Activated gamma-delta T cell treated with Interleukin-2 at 50 U/mL for 16 hours (primary cell): ENCODE results near the gene SPINK5.

Source experiments
- DNase-seq: peaks from one replicate; pipeline ENCODE4 v3.0.0-alpha.2; 2020

Gene SPINK5

GRCh38 chr5:148091991-148092964, 28.5 kb downstream of the SPINK5 start:
- no peak for DNase-seq

DNA sequence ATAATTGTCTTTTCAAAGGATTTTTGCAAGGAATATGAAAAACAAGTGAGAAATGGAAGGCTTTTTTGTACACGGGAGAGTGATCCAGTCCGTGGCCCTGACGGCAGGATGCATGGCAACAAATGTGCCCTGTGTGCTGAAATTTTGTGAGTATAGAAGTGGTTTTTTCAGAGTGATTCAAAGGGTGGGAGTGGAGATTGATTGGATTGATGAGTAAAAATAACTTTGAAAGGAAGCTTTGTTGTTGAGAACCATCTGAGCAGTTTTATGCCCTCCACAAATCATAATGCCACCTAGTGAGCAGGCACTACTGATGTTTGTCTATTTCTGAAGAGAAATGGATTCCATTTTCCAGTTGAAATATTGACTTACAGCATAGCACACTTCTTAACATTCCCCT, 30.6 kb downstream of the SPINK5 start:
- DNase-seq = no peak

DNA sequence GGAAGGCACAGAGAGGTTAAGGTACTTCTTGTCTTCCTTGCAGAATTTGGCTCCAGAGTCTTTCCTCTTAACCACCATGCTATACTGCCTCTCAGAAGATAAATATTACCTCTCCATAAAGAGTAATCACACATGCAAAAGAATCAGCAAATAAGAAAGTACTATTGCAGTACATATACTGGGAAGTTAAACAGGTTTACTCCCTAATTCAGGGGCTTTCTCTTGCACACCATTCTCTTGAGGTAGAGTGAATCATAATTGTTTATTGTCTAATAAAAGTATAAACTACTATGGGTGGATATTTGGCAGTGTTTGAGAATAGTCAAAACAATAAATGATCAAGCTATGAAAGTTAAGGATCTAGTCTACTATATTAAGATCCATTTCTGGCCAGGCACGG, 40.4 kb downstream of the SPINK5 start:
- DNase-seq = no peak

GRCh38 chr5:148107608-148108007, 43.8 kb downstream of the SPINK5 start:
- DNase-seq = no peak

DNA sequence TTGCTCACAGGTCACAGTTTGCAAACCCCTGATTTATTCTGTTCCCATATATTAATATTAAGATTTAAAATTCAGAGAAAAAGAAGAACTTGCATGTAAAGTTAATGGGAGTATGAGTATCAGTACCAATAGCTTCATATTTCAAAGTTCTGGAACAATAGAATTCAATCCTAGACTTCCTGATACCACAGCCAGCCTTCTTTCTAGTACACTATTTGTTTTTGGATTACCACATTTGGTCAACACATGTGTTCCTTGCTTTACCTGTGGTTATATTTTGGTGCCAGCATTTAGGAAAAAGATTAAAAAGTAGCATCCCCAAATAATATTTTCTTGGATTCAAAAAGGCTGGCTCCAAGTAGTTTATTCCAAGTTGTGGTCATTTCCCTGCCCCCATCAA, 49.5 kb downstream of the SPINK5 start:
- no peak for DNase-seq

- no peak for DNase-seq
Measured at GRCh38 chr5:148120317-148120716, 56.5 kb downstream of the SPINK5 start.

GRCh38 chr5:148125641-148126040, 61.9 kb downstream of the SPINK5 start:
- no peak for DNase-seq

- no peak for DNase-seq
Measured at GRCh38 chr5:148135091-148136048, 71.6 kb downstream of the SPINK5 start.

- DNase-seq = no peak
Measured at GRCh38 chr5:148140846-148141245, 77.1 kb downstream of the SPINK5 start.

DNA sequence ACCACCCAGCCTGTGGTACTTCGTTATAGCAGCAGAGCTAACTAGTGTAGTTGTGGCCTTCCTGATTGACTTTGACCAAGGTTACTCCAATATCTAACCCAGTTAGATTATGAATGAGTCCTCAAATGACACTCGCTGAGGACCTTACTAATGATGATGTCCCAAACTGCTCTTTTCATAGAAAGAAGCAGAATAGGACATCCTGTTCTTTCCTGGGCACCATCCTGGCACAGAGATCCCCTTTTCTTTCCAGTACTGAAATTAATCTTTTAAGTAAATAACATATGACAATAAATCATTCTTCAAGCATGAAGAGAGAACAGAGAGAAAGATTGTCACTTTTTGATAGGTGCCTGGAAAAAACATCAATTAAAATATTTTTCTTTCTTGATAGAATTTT, 77.9 kb downstream of the SPINK5 start:
- no peak for DNase-seq

- DNase-seq = no peak
Measured at GRCh38 chr5:148145916-148146315, 82.1 kb downstream of the SPINK5 start.

GRCh38 chr5:148146487-148146886, 82.7 kb downstream of the SPINK5 start:
- DNase-seq = no peak

GRCh38 chr5:148147415-148147814, 83.6 kb downstream of the SPINK5 start:
- DNase-seq = no peak

- no peak for DNase-seq
Measured at GRCh38 chr5:148151872-148152271, 88.1 kb downstream of the SPINK5 start.

DNA sequence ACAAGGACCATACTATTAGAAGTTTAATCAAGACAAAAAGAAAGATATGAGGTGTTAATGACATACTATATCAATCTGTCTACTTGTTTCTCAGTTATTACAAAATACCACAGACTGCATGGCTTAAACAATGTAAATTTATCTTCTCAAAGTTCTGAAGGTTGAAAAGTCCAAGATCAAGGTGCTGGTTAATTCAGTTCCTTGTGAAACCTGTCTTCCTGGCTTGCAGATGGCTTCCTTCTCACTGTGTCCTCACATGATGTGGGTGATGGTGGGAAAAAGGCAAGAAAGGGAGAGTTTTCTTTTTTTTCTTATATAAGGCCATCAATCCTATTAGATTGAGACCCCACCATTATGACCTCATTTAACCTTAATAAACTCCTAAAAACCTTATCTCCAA, 89.0 kb downstream of the SPINK5 start:
- DNase-seq = no peak

DNA sequence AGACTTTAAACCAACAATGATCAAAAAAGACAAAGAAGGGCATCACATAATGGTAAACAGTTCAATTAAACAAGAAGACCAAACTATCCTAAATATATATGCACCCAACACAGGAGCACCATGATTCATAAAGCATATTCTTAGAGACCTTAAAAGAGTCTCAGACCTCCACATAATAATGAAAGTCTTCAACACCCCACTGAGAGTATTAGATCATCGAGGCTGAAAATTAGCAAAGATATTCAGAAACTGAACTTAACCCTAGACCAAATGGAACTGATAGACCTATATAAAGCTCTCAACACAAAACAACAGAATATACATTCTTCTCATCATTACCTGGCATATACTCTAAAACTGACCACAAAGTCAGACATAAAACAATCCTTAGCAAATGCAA, 92.8 kb downstream of the SPINK5 start:
- DNase-seq = no peak

DNA sequence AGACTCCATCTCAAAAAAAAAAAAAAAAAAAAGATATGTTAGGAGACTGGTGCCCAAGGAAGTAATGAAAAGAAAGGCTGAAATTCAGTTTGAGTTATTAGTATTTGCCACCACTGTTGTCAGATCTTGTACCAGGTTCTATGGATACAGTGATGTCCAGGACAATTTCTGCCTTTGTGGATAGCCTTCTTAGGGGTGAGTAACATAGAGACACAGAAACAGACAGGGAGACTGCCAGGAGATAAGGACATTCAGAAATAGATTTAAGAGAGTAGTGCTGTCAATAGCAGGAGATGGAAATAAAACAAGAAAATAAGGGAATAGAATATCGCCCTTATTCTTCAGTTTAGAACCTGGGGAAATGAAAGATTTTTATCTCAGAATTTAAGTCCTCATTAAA, 98.3 kb downstream of the SPINK5 start:
- DNase-seq = no peak

DNA sequence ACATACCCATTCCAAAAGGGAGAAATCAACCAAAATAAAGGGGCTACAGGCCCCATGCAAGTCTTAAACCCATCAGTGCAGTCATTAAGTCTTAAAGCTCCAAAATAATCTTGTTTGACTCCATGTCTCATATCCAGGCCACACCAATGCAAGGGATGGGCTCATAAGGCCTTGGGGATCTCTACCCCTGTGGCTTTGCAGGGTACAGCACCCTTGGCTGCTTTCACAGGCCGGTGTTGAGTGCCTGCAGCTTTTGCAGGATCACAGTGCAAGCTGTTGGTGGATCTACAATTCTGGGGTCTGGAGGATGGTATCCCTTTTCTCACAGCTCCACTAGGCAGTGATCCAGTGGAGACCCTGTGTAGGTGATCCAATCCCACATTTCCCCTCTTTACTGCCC, 99.6 kb downstream of the SPINK5 start:
- no peak for DNase-seq

DNA sequence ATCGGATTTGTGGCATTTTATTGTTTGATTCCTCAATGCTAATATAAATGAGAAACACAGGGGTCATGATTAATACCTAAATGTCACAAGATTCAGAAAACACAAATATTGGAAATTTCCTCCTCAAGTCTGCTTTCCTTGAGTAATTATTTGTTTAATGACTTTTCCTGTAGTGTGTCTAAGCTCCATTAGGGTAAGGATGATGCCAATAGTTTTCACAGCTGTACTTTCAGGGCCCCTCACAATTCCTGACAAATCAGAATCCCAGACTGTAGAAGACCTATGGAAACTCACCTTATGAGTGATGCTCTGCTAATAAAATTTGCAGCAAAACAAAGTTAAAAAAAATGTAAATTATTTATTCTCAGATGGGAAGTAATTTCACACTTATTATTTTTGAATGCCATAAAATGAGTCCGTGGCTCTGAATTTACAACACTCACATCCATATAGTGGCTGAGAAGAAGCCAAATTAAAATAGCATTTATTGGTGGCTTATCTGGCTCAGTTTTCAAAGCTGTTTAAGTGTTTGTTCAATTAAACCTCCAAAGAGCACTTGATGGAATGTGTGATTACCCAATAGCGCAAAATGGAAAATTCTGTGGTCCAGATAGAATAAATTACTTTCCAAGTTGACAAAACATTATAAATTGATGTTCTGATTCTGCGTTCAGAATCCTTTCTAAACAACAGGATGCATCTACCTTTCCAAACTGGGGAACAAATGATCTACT, 102.9 kb downstream of the SPINK5 start:
- DNase-seq = no peak

GRCh38 chr5:148168246-148168645, 104.5 kb downstream of the SPINK5 start, which contains the start of gene SPINK14:
Gene SPINK14 (plus strand): TSS chr5:148168546. CDS start chr5:148169733, 1,187 bp downstream.
- DNase-seq = no peak

DNA sequence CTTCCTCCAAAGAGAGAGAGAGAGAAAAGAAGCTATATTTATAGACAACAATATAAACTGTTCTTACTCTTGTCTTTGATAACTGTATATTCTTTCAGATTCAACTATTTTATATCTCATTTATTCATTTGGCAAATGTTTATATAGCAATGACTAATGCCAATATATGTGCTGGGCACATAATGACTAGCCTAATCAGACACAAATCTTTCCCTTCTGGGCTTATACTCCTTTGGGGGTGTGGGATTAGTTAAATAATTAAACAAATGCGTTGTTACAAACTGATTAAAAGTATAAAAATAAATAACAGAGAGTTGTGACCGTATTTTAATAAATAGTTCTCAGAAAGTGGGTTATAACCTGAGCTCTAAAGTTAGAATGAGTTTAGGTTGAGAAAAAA, 108.6 kb downstream of the SPINK5 start:
- no peak for DNase-seq

DNA sequence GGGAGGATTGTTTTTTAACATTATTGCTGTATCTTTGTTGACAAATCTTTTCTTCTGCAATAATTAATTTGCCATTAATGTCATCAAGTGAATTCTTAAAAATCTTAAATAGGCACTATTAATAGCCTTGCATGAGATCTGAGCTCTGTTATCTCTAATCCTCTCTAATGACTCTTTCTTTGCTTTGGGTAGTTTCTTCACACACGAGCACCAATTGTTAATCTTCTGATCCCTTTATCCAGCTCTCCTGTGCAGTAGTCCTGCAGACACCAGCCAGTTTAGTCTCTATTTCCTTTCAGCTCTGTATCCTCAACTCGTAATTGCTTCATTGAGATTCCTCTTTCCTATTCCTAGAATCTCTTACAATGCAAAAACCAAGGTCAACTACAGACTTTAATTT, 112.7 kb downstream of the SPINK5 start:
- DNase-seq = no peak

DNA sequence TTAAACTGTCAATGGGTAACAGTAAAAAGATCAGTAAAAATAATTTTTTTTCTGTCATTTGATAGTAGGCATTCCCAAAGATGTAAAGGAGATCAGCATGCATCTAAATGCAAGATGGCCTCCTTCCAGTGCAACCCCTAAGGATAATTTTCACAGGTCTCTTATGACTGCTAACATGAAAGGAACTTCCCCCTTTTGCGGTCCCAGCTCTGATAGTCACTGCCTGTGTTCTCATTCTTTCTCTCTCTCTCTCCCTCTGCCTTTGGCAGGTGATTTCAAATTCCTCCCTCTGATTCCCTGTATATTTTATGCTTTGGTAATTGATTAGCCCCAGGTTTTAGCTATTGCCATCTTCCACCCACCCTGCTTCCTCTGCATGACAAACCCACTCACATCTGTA, 113.4 kb downstream of the SPINK5 start:
- DNase-seq = no peak
